Hepatocyte (in vitro differentiated cells): ENCODE measurements around the gene COL24A1. TPM values are rescaled to one million over a fixed set of nuclear protein-coding genes. Genes with fewer than 3 reads are reported as not detected.
A peak's percentile ranks its signal among the peaks of the same experiment; 100 is the strongest.
"Not testable (repeated sequence)": the region's sequence is repeated elsewhere in the genome, so short reads cannot be mapped to it uniquely, and the experiment has no call there.

Source experiments
- DNase-seq: peaks from one replicate; pipeline ENCODE4 v3.0.0-alpha.2; 2016; ENCODE audit warnings: low spot score
- H2AFZ ChIP-seq: fragments of 200-600 bp; sonication (generic); 2 replicates; pipeline ENCODE4 v1.6.0; 2016; ENCODE audit warnings: antibody characterized with exemption, mild to moderate bottlenecking
- H3K27ac ChIP-seq: fragments of 200-600 bp; sonication (generic); 2 replicates; pipeline ENCODE4 v1.5.1; 2016; ENCODE audit warnings: mild to moderate bottlenecking
- H3K27me3 ChIP-seq: fragments of 200-600 bp; sonication (generic); 2 replicates; pipeline ENCODE4 v1.6.1; 2016
- H3K36me3 ChIP-seq: fragments of 200-600 bp; sonication (generic); replicated peaks from 2 replicates; pipeline ENCODE4 v1.5.1; 2016; ENCODE audit warnings: low read depth; ENCODE audit not compliant: insufficient read depth
- H3K4me1 ChIP-seq: fragments of 200-600 bp; sonication (generic); 2 replicates; pipeline ENCODE4 v1.5.1; 2016; ENCODE audit warnings: mild to moderate bottlenecking, moderate library complexity; ENCODE audit not compliant: insufficient read depth
- H3K4me2 ChIP-seq: fragments of 200-600 bp; sonication (generic); 2 replicates; pipeline ENCODE4 v1.6.0; 2016
- H3K4me3 ChIP-seq: fragments of 200-600 bp; sonication (generic); 2 replicates; pipeline ENCODE4 v1.5.1; 2016; ENCODE audit warnings: mild to moderate bottlenecking
- H3K79me2 ChIP-seq: fragments of 200-600 bp; sonication (generic); 2 replicates; pipeline ENCODE4 v1.6.0; 2017; ENCODE audit warnings: mild to moderate bottlenecking
- H3K9me2 ChIP-seq: fragments of 200-600 bp; sonication (generic); replicated peaks from 2 replicates; pipeline ENCODE4 v1.6.0; 2017; ENCODE audit warnings: mild to moderate bottlenecking; ENCODE audit not compliant: insufficient read depth
- H3K9me3 ChIP-seq: fragments of 200-600 bp; sonication (generic); 2 replicates; pipeline ENCODE4 v1.5.1; 2016; ENCODE audit warnings: low read depth, mild to moderate bottlenecking
- H4K20me1 ChIP-seq: fragments of 200-600 bp; sonication (generic); 2 replicates; pipeline ENCODE4 v1.6.0; 2016; ENCODE audit warnings: mild to moderate bottlenecking; ENCODE audit not compliant: insufficient read depth, poor library complexity, severe bottlenecking
- EZH2 ChIP-seq: fragments of 200-600 bp; sonication (generic); IDR thresholded peaks from 2 replicates; pipeline ENCODE4 v1.6.1; 2016; ENCODE audit warnings: antibody characterized with exemption, mild to moderate bottlenecking, borderline replicate concordance
- EZH2phosphoT487 ChIP-seq: fragments of 200-600 bp; sonication (generic); IDR thresholded peaks from one replicate; pipeline ENCODE4 v1.6.1; 2018; ENCODE audit warnings: antibody characterized with exemption, mild to moderate bottlenecking, low read depth, moderate library complexity; ENCODE audit not compliant: unreplicated experiment, severe bottlenecking
- WGBS: methylation state at CpG from one replicate; pipeline ENCODE4 v1.1.6; 2016; ENCODE audit warnings: low lambda C conversion rate; ENCODE audit errors: missing lambda C conversion rate; 5-methylcytosine and 5-hydroxymethylcytosine counted together
- polyA plus RNA-seq: library from polyadenylated mRNA; unstranded; fragments of >200 nt; fragmentation: Nextera tagmentation; extraction: Ambion mirVana; gene quantifications from 2 replicates; pipeline ENCODE4 v1.2.1, GENCODE V29; 2016
- total RNA-seq: library from RNA; depleted of rRNA; stranded (reverse); fragments of >200 nt; gene quantifications from 2 replicates; pipeline ENCODE4 v1.2.3, GENCODE V29; 2014
- TF ChIP-seq, protein P1 (sequence below): fragments of 200-600 bp; sonication (generic); IDR thresholded peaks from 2 replicates; pipeline ENCODE4 v1.5.1; 2016; ENCODE audit warnings: antibody characterized with exemption, mild to moderate bottlenecking; ENCODE audit not compliant: poor library complexity

Gene COL24A1
- total and polyA plus RNA-seq, 2 experiments from 2014 or later = 2.4 to 2.7 TPM

- H3K27me3 ChIP-seq = no peaks in the 10 kb centered on the region
- H2AFZ ChIP-seq = no peak overlapping the region
- H4K20me1 ChIP-seq = no peaks in the 10 kb centered on the region
- peak overlapping the region; percentile 48 for H3K27ac ChIP-seq
- DNase-seq = no peak
- H3K9me2 ChIP-seq = no peaks in the 10 kb centered on the region
- no peak overlapping the region for H3K4me3 ChIP-seq
- H3K9me3 ChIP-seq = no peaks in the 10 kb centered on the region
- 54% methylated on average over 1 of the region's 1 CpG for WGBS
- peaks cover 7% of the 10 kb centered on the region for H3K4me1 ChIP-seq
- peak overlapping the region; percentile 5 for H3K4me2 ChIP-seq
- no peaks in the 10 kb centered on the region for H3K79me2 ChIP-seq
- H3K36me3 ChIP-seq = no peaks in the 10 kb centered on the region
- no peak for TF ChIP-seq EZH2
- TF ChIP-seq EZH2phosphoT487 = no peak
- TF ChIP-seq, protein P1, sequence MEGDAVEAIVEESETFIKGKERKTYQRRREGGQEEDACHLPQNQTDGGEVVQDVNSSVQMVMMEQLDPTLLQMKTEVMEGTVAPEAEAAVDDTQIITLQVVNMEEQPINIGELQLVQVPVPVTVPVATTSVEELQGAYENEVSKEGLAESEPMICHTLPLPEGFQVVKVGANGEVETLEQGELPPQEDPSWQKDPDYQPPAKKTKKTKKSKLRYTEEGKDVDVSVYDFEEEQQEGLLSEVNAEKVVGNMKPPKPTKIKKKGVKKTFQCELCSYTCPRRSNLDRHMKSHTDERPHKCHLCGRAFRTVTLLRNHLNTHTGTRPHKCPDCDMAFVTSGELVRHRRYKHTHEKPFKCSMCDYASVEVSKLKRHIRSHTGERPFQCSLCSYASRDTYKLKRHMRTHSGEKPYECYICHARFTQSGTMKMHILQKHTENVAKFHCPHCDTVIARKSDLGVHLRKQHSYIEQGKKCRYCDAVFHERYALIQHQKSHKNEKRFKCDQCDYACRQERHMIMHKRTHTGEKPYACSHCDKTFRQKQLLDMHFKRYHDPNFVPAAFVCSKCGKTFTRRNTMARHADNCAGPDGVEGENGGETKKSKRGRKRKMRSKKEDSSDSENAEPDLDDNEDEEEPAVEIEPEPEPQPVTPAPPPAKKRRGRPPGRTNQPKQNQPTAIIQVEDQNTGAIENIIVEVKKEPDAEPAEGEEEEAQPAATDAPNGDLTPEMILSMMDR = no peak
Measured at GRCh38 chr1:85865213-85865612, 291.4 kb downstream of the COL24A1 start.

DNA sequence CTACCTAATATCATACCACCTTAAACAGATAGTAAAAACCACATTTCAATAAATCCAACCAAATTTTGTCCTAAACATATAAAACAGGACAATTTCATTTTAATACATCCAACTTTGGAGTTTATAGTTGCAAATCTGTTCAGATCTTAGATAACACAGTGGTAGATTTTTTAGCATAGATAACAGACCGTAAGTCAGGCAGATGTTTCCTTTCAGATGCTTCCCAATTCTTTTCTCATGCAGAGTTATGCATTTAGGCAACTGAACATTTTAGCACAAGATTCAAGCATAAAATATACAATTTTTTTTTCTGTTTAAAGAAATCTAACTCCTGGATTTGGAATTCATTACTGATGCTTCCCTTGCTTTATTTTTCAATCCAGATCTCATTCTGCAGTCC is 291.8 kb downstream of the COL24A1 start:
- no peak overlapping the region for H3K4me3 ChIP-seq
- H3K27ac ChIP-seq = no peak overlapping the region
- H2AFZ ChIP-seq = no peak overlapping the region
- TF ChIP-seq, protein P1 = no peak
- TF ChIP-seq EZH2phosphoT487 (no peak), EZH2 (no peak)
- no peaks in the 10 kb centered on the region for H3K36me3 ChIP-seq
- 14% methylated on average over 1 of the region's 1 CpG for WGBS
- peaks cover 7% of the 10 kb centered on the region for H3K4me1 ChIP-seq
- DNase-seq = no peak
- no peaks in the 10 kb centered on the region for H3K9me2 ChIP-seq
- H3K79me2 ChIP-seq = no peaks in the 10 kb centered on the region
- no peaks in the 10 kb centered on the region for H3K27me3 ChIP-seq
- H3K4me2 ChIP-seq = no peak overlapping the region
- H4K20me1 ChIP-seq = no peaks in the 10 kb centered on the region
- no peaks in the 10 kb centered on the region for H3K9me3 ChIP-seq

DNA sequence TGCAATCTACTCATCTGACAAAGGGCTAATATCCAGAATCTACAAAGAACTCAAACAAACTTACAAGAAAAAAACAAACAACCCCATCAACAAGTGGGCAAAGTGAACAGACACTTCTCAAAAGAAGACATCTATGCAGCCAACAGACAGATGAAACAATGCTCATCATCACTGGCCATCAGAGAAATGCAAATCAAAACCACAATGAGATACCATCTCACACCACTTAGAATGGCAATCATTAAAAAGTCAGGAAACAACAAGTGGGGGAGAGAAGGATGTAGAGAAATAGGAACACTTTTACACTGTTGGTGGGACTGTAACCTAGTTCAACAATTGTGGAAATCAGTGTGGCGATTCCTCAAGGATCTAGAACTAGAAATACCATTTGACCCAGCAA is 292.9 kb downstream of the COL24A1 start:
- H3K36me3 ChIP-seq, H3K79me2 ChIP-seq, H3K4me1 ChIP-seq, H3K9me3 ChIP-seq, H3K4me3 ChIP-seq, H2AFZ ChIP-seq, H3K9me2 ChIP-seq, H4K20me1 ChIP-seq, H3K27me3 ChIP-seq, H3K4me2 ChIP-seq, DNase-seq, H3K27ac ChIP-seq: not testable (repeated sequence)
- 97% methylated on average over 1 of the region's 1 CpG for WGBS

GRCh38 chr1:85862456-85862855 is 294.1 kb downstream of the COL24A1 start:
- H3K4me2 ChIP-seq = no peak overlapping the region
- H2AFZ ChIP-seq = no peak overlapping the region
- 18% methylated on average over 1 of the region's 1 CpG for WGBS
- H3K27ac ChIP-seq = peak overlapping the region; percentile 7
- H3K4me3 ChIP-seq = no peak overlapping the region
- H3K9me2 ChIP-seq = no peaks in the 10 kb centered on the region
- H3K36me3 ChIP-seq = no peaks in the 10 kb centered on the region
- peaks cover 7% of the 10 kb centered on the region for H3K4me1 ChIP-seq
- no peaks in the 10 kb centered on the region for H4K20me1 ChIP-seq
- H3K27me3 ChIP-seq = no peaks in the 10 kb centered on the region
- no peaks in the 10 kb centered on the region for H3K9me3 ChIP-seq
- DNase-seq = peak; percentile 21
- H3K79me2 ChIP-seq = no peaks in the 10 kb centered on the region
- TF ChIP-seq EZH2phosphoT487 (no peak), EZH2 (no peak)
- TF ChIP-seq, protein P1 = no peak
